GM23338 (cell line): Measurements from ENCODE around the gene CHRM4. TPM values are rescaled to one million over a fixed set of nuclear protein-coding genes. Genes with fewer than 3 reads are reported as not detected.

Source experiments
- ATAC-seq: fragments of 200-7000 bp; cut with Tn5 transposase; 3 replicates; pipeline ENCODE4 v1.9.1; 2020
- DNase-seq: peaks from one replicate; pipeline ENCODE4 v3.0.0-alpha.2; 2015; ENCODE audit warnings: low spot score
- H2AFZ ChIP-seq: fragments of 200-600 bp; sonication (generic); 2 replicates; pipeline ENCODE4 v1.8.0; 2016; ENCODE audit warnings: antibody characterized with exemption, mild to moderate bottlenecking, moderate library complexity
- H3F3A ChIP-seq: fragments of 200-600 bp; sonication (generic); replicated peaks from 2 replicates; pipeline ENCODE4 v1.8.0; 2017; ENCODE audit warnings: antibody characterized with exemption, mixed run types, low read depth
- H3K27ac ChIP-seq: fragments of 200-600 bp; sonication (generic); 2 replicates; pipeline ENCODE4 v1.6.1; 2016; ENCODE audit warnings: low read depth
- H3K27me3 ChIP-seq: fragments of 200-600 bp; sonication (generic); 2 replicates; pipeline ENCODE4 v1.8.0; 2016; ENCODE audit warnings: mild to moderate bottlenecking, mixed run types, moderate library complexity; ENCODE audit not compliant: insufficient read depth
- H3K36me3 ChIP-seq: fragments of 200-600 bp; sonication (generic); 2 replicates; pipeline ENCODE4 v1.8.0; 2016; ENCODE audit warnings: mild to moderate bottlenecking; ENCODE audit not compliant: insufficient read depth
- H3K4me1 ChIP-seq: fragments of 200-600 bp; sonication (generic); 2 replicates; pipeline ENCODE4 v1.8.0; 2016; ENCODE audit warnings: mild to moderate bottlenecking, moderate library complexity; ENCODE audit not compliant: insufficient read depth
- H3K4me2 ChIP-seq: fragments of 200-600 bp; sonication (generic); 2 replicates; pipeline ENCODE4 v1.7.1; 2017; ENCODE audit warnings: mixed run types
- H3K4me3 ChIP-seq: fragments of 200-600 bp; sonication (generic); 2 replicates; pipeline ENCODE4 v1.6.1; 2016; ENCODE audit warnings: mixed run types
- H3K79me2 ChIP-seq: fragments of 200-600 bp; sonication (generic); replicated peaks from 2 replicates; pipeline ENCODE4 v1.8.0; 2017; ENCODE audit warnings: mild to moderate bottlenecking; ENCODE audit not compliant: insufficient read depth
- H3K9me2 ChIP-seq: fragments of 200-600 bp; sonication (generic); 2 replicates; pipeline ENCODE4 v1.8.0; 2017; ENCODE audit not compliant: insufficient read depth
- H4K20me1 ChIP-seq: fragments of 200-600 bp; sonication (generic); replicated peaks from 2 replicates; pipeline ENCODE4 v1.8.0; 2017; ENCODE audit warnings: mild to moderate bottlenecking; ENCODE audit not compliant: insufficient read depth
- H3K27ac Mint-ChIP-seq: 2 replicates; pipeline ENCODE4 v1.8.0; 2020; ENCODE audit warnings: inconsistent platforms, mild to moderate bottlenecking, moderate library complexity, mixed read lengths
- H3K27me3 Mint-ChIP-seq: 3 replicates; pipeline ENCODE4 v1.8.0; 2022; ENCODE audit warnings: low read depth, mild to moderate bottlenecking, moderate library complexity, mixed read lengths, inconsistent platforms; ENCODE audit not compliant: insufficient read depth, poor library complexity
- H3K36me3 Mint-ChIP-seq: 3 replicates; pipeline ENCODE4 v1.8.0; 2021; ENCODE audit warnings: low read depth, mild to moderate bottlenecking, inconsistent platforms, moderate library complexity, mixed read lengths
- H3K4me1 Mint-ChIP-seq: 3 replicates; pipeline ENCODE4 v1.8.0; 2020; ENCODE audit warnings: mild to moderate bottlenecking, inconsistent platforms, mixed read lengths
- H3K4me3 Mint-ChIP-seq: 3 replicates; pipeline ENCODE4 v1.8.0; 2021; ENCODE audit warnings: moderate library complexity, mild to moderate bottlenecking, inconsistent platforms, mixed read lengths
- H3K9me3 Mint-ChIP-seq: 3 replicates; pipeline ENCODE4 v1.8.0; 2020; ENCODE audit warnings: moderate library complexity, mild to moderate bottlenecking, inconsistent platforms, mixed read lengths
- CREB1 ChIP-seq: fragments of 250-450 bp; sonication (Bioruptor Pico); IDR thresholded peaks from 2 replicates; pipeline ENCODE4 v1.5.0; 2020; ENCODE audit warnings: low read depth, mild to moderate bottlenecking, moderate library complexity
- JUNB ChIP-seq: IDR thresholded peaks from one replicate; pipeline ENCODE4 v1.6.1; 2016; ENCODE audit warnings: antibody characterized with exemption; ENCODE audit not compliant: unreplicated experiment
- ZNF114 ChIP-seq: fragments of 250-450 bp; sonication (Bioruptor Pico); IDR thresholded peaks from 2 replicates; pipeline ENCODE4 v1.5.0; 2020; ENCODE audit warnings: mild to moderate bottlenecking, moderate library complexity
- ZNF331 ChIP-seq: fragments of 250-450 bp; sonication (Bioruptor Pico); IDR thresholded peaks from 2 replicates; pipeline ENCODE4 v1.5.0; 2020; ENCODE audit warnings: low read depth, mild to moderate bottlenecking, moderate library complexity
- polyA plus RNA-seq: library from polyadenylated mRNA; unstranded; fragments of >200 nt; fragmentation: Nextera tagmentation; extraction: Ambion mirVana; gene quantifications from 2 replicates; pipeline ENCODE4 v1.2.1, GENCODE V29; 2016
- total RNA-seq: library from RNA; depleted of rRNA; stranded (reverse); fragments of >200 nt; shearing (Covaris generic); gene quantifications from 2 replicates; pipeline ENCODE4 v1.2.3, GENCODE V29; 2014
- TF ChIP-seq, protein P1 (sequence below), 2 experiments: fragments of 200-600 bp in 1 of 2; sonication (generic) in 1 of 2; conservative IDR thresholded peaks; 2 replicates each; pipeline versions ENCODE4 v1.5.1 to v1.6.1; 2016 to 2017; ENCODE audit warnings: antibody characterized with exemption in 2 of 2, low read depth in 2 of 2, mild to moderate bottlenecking in 2 of 2, moderate library complexity in 1 of 2
- TF ChIP-seq, protein P2 (sequence below): IDR thresholded peaks from one replicate; pipeline ENCODE4 v1.6.1; 2018; ENCODE audit warnings: antibody characterized with exemption; ENCODE audit not compliant: unreplicated experiment

The CHRM4 gene
- total and polyA plus RNA-seq, 2 experiments from 2014 or later: 0.97 TPM; not detected in 1

DNA sequence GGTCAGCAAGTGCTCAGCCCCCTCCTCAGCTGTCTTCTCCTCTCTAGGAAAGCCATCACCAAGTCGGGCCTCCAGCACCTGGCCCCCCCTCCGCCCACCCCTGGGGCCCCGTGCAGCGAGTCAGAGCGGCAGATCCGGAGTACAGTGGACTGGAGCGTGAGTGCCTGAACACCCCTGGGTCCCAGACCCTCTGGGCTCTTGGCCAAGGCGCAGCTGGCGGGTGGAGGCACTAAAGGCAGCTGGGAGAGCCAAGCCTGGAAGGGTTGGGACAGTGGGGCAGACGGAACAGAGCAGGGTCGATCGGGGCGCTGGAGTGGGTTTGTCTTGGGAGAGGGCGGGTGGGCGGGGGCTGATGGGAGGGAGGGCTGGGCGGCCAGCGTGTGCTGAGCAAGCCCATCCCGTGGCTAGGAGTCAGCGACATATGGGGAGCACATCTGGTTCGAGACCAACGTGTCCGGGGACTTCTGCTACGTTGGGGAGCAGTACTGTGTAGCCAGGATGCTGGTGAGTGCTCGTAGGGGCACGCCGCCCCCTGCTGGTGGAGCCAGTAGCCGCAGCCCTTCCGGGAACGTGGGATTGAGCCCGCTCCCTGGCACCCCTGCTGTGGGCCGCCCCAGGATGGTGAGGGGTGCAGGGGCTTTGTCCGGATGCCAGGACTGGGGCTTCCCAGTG is 24.2 kb downstream of the CHRM4 start:
- DNase-seq (peak; percentile 86), ATAC-seq (peak; percentile 75)
- Histone ChIP-seq H3K27me3 (no peaks in the 10 kb centered on the region), H3K36me3 (no peaks in the 10 kb centered on the region; the same call in 1 of the 2 replicates), H3K4me2 (no peak overlapping the region), H3F3A (peaks cover 22% of the 10 kb centered on the region; the same call in 1 of the 2 replicates), H3K27ac (0 out of 2 replicates have a peak overlapping the region, but pooled peaks have one; percentile 45), H4K20me1 (peaks cover 8% of the 10 kb centered on the region; the same call in 1 of the 2 replicates), H2AFZ (no peak overlapping the region), H3K4me3 (no peak overlapping the region), H3K9me2 (no peaks in the 10 kb centered on the region), H3K4me1 (peaks cover 9% of the 10 kb centered on the region), H3K79me2 (peaks cover 14% of the 10 kb centered on the region; the same call in 1 of the 2 replicates)
- Mint-ChIP-seq H3K36me3 (peaks cover 32% of the 10 kb centered on the region), H3K9me3 (no peaks in the 10 kb centered on the region), H3K4me3 (no peak overlapping the region), H3K27ac (no peak overlapping the region; the same call in none of the 2 replicates), H3K27me3 (peaks cover 9% of the 10 kb centered on the region), H3K4me1 (peaks cover 44% of the 10 kb centered on the region)
- peak; percentile 36; the same call in 1 of the 2 replicates for TF ChIP-seq CREB1 (CRISPR knock-in tag)
- TF ChIP-seq JUNB: no peak
- no peak for TF ChIP-seq ZNF331 (CRISPR knock-in tag)
- TF ChIP-seq, protein P1, sequence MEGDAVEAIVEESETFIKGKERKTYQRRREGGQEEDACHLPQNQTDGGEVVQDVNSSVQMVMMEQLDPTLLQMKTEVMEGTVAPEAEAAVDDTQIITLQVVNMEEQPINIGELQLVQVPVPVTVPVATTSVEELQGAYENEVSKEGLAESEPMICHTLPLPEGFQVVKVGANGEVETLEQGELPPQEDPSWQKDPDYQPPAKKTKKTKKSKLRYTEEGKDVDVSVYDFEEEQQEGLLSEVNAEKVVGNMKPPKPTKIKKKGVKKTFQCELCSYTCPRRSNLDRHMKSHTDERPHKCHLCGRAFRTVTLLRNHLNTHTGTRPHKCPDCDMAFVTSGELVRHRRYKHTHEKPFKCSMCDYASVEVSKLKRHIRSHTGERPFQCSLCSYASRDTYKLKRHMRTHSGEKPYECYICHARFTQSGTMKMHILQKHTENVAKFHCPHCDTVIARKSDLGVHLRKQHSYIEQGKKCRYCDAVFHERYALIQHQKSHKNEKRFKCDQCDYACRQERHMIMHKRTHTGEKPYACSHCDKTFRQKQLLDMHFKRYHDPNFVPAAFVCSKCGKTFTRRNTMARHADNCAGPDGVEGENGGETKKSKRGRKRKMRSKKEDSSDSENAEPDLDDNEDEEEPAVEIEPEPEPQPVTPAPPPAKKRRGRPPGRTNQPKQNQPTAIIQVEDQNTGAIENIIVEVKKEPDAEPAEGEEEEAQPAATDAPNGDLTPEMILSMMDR (conservative IDR thresholded peaks at IDR 0.05; ENCODE audit: low read depth in 2 of 2): peak; percentile 73 to 90

DNA sequence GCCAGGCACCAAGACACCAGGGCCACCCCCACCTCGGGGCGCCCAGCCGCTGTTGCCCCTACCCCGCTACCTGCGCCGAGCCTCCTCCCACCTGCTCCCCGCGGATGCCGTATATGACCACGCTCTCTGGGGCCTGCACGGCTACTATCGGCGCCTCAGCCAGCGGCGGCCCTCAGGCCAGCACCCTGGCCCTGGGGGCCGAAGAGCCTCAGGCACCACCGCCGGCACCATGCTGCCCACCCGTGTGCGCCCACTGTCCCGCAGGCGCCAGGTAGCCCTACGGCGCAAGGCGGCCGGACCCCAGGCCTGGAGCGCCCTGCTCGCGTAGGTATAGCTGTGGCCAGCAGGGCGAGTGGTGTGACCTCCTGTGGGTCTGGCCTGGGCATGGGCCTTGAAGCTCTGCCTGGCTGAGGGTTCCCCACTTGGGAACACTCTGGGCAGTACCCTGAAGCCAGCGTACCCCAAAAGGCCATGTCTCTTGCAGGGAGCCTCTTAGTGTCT is 24.9 kb downstream of the CHRM4 start:
- no peaks in the 10 kb centered on the region for H3K9me3 Mint-ChIP-seq
- Histone ChIP-seq H3K79me2 (peaks cover 14% of the 10 kb centered on the region), H3K36me3 (no peaks in the 10 kb centered on the region; the same call in 1 of the 2 replicates), H3K27me3 (no peaks in the 10 kb centered on the region), H3K4me1 (peaks cover 9% of the 10 kb centered on the region), H2AFZ (no peak overlapping the region), H3K9me2 (no peaks in the 10 kb centered on the region), H3F3A (peaks cover 22% of the 10 kb centered on the region; the same call in 1 of the 2 replicates), H4K20me1 (peaks cover 8% of the 10 kb centered on the region; the same call in 1 of the 2 replicates), H3K4me3 (no peak overlapping the region), H3K27ac (0 out of 2 replicates have a peak overlapping the region, but pooled peaks have one; percentile 45), H3K4me2 (no peak overlapping the region)
- H3K36me3 Mint-ChIP-seq: peaks cover 31% of the 10 kb centered on the region
- peaks cover 9% of the 10 kb centered on the region for H3K27me3 Mint-ChIP-seq
- no peak overlapping the region for H3K27ac Mint-ChIP-seq
- DNase-seq (no peak), ATAC-seq (peak; percentile 21)
- H3K4me3 Mint-ChIP-seq: no peak overlapping the region
- H3K4me1 Mint-ChIP-seq: peaks cover 48% of the 10 kb centered on the region
- TF ChIP-seq, protein P1 (conservative IDR thresholded peaks at IDR 0.05; ENCODE audit: low read depth in 2 of 2): no peak
- no peak for TF ChIP-seq ZNF114
- TF ChIP-seq, protein P2, sequence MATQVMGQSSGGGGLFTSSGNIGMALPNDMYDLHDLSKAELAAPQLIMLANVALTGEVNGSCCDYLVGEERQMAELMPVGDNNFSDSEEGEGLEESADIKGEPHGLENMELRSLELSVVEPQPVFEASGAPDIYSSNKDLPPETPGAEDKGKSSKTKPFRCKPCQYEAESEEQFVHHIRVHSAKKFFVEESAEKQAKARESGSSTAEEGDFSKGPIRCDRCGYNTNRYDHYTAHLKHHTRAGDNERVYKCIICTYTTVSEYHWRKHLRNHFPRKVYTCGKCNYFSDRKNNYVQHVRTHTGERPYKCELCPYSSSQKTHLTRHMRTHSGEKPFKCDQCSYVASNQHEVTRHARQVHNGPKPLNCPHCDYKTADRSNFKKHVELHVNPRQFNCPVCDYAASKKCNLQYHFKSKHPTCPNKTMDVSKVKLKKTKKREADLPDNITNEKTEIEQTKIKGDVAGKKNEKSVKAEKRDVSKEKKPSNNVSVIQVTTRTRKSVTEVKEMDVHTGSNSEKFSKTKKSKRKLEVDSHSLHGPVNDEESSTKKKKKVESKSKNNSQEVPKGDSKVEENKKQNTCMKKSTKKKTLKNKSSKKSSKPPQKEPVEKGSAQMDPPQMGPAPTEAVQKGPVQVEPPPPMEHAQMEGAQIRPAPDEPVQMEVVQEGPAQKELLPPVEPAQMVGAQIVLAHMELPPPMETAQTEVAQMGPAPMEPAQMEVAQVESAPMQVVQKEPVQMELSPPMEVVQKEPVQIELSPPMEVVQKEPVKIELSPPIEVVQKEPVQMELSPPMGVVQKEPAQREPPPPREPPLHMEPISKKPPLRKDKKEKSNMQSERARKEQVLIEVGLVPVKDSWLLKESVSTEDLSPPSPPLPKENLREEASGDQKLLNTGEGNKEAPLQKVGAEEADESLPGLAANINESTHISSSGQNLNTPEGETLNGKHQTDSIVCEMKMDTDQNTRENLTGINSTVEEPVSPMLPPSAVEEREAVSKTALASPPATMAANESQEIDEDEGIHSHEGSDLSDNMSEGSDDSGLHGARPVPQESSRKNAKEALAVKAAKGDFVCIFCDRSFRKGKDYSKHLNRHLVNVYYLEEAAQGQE: no peak
